Mammary epithelial cell (primary cell): ENCODE data around the gene NAMPT.

Experiments
- EZH2 ChIP-seq: IDR thresholded peaks from 2 replicates; pipeline ENCODE4 v1.6.1; 2012; ENCODE audit warnings: low read length, inconsistent platforms, borderline replicate concordance
- TF ChIP-seq, protein P1 (sequence below), 2 donors: IDR thresholded peaks in 1 of 2; conservative IDR thresholded peaks in 1 of 2; 2 replicates each; pipeline ENCODE4 v1.5.1; 2011 to 2012; ENCODE audit warnings: inconsistent platforms in 2 of 2, low read length in 2 of 2, mild to moderate bottlenecking in 2 of 2, control low read depth in 1 of 2, low read depth in 1 of 2; ENCODE audit not compliant: insufficient read depth in 1 of 2; ENCODE audit errors: extremely low read depth in 1 of 2

DNA sequence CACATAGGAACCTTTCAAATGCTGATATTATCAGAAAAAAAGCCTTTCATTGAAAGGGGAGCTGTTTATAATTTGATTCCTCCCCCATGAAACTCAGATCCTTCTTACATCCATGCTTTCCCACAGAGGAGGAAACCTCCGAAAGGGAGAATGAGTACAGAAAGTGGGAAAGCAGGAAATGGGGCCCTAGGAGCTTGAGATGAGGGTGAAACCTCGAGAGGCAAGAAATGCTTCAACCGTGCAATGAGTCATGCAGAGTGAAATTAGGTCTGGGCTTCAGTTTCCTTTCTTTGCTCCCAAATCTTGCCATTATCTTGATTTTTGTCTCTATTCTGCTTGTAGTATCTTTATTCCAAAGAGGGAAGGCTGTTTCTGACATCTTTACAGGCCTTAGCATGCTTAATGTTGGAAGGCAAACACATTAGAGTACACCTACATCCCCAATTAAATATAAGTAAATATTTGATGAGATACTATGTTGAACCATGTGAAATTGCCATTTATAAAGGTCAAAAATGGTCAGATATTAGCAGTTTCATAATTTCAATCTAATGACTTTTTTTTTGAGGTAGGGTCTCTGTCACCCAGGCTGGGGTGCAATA lies 79.1 kb downstream of the NAMPT start:
- TF ChIP-seq, protein P1, sequence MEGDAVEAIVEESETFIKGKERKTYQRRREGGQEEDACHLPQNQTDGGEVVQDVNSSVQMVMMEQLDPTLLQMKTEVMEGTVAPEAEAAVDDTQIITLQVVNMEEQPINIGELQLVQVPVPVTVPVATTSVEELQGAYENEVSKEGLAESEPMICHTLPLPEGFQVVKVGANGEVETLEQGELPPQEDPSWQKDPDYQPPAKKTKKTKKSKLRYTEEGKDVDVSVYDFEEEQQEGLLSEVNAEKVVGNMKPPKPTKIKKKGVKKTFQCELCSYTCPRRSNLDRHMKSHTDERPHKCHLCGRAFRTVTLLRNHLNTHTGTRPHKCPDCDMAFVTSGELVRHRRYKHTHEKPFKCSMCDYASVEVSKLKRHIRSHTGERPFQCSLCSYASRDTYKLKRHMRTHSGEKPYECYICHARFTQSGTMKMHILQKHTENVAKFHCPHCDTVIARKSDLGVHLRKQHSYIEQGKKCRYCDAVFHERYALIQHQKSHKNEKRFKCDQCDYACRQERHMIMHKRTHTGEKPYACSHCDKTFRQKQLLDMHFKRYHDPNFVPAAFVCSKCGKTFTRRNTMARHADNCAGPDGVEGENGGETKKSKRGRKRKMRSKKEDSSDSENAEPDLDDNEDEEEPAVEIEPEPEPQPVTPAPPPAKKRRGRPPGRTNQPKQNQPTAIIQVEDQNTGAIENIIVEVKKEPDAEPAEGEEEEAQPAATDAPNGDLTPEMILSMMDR (conservative IDR thresholded peaks at IDR 0.05 in 1 of 2, IDR thresholded peaks at IDR 0.05 in 1 of 2; ENCODE audit: extremely low read depth in 1 of 2, insufficient read depth in 1 of 2, low read depth in 1 of 2, low read length in 2 of 2), result no peak
- no peak for TF ChIP-seq EZH2
